T-helper 9 cell (primary cell): ENCODE results near the gene AXIN1.
"Not testable (repeated sequence)": the region's sequence is repeated elsewhere in the genome, so short reads cannot be mapped to it uniquely, and the experiment has no call there.

ENCODE experiments used
- DNase-seq: peaks from one replicate; pipeline ENCODE4 v3.0.0-alpha.2; 2020

AXIN1 gene

GRCh38 chr16:369275-369865 lies 16.8 kb upstream of the AXIN1 start:
- DNase-seq: no peak

- no peak for DNase-seq
Measured at GRCh38 chr16:368388-369158, 16.1 kb upstream of the AXIN1 start.

GRCh38 chr16:367333-367903 lies 14.9 kb upstream of the AXIN1 start:
- no peak for DNase-seq

- DNase-seq: no peak
Measured at GRCh38 chr16:366476-366875, 14.0 kb upstream of the AXIN1 start.

- no peak for DNase-seq
Measured at GRCh38 chr16:364595-365491, 12.3 kb upstream of the AXIN1 start.

GRCh38 chr16:363766-364490 lies 11.4 kb upstream of the AXIN1 start:
- DNase-seq: no peak

GRCh38 chr16:363110-363765 lies 10.7 kb upstream of the AXIN1 start:
- no peak for DNase-seq

GRCh38 chr16:362702-362999 lies 10.1 kb upstream of the AXIN1 start:
- DNase-seq: not testable (repeated sequence)

- DNase-seq: peak; percentile 63
Measured at GRCh38 chr16:361872-362701, 9.6 kb upstream of the AXIN1 start.

GRCh38 chr16:361341-361871 lies 8.9 kb upstream of the AXIN1 start:
- no peak for DNase-seq

- no peak for DNase-seq
Measured at GRCh38 chr16:360698-361336, 8.3 kb upstream of the AXIN1 start.

GRCh38 chr16:359871-360697 lies 7.6 kb upstream of the AXIN1 start:
- no peak for DNase-seq

- DNase-seq: no peak
Measured at GRCh38 chr16:359067-359763, 6.7 kb upstream of the AXIN1 start.

- DNase-seq: no peak
Measured at GRCh38 chr16:356741-357140, 4.2 kb upstream of the AXIN1 start.

GRCh38 chr16:354971-355461 lies 2.5 kb upstream of the AXIN1 start:
- DNase-seq: no peak

- DNase-seq: no peak
Measured at GRCh38 chr16:354291-354881, 1.9 kb upstream of the AXIN1 start.

GRCh38 chr16:353404-354290 lies 1.1 kb upstream of the AXIN1 start:
- DNase-seq: no peak
